HG02884 (cell line): ENCODE measurements around the gene ROCK1.
"Not testable (repeated sequence)": the region's sequence is repeated elsewhere in the genome, so short reads cannot be mapped to it uniquely, and the experiment has no call there.

Source experiments
- ATAC-seq: cut with Tn5 transposase; IDR thresholded peaks from one replicate; pipeline ENCODE4 v1.9.1; 2021; ENCODE audit warnings: mild to moderate bottlenecking, moderate library complexity; ENCODE audit not compliant: unreplicated experiment

Gene ROCK1

GRCh38 chr18:21056545-21056944 is 55.1 kb downstream of the ROCK1 start:
- no peak for ATAC-seq

- ATAC-seq = no peak
These were observed 57.3 kb downstream of the ROCK1 start for GRCh38 chr18:21054252-21054821.

GRCh38 chr18:21053127-21053526 is 58.5 kb downstream of the ROCK1 start:
- no peak for ATAC-seq

GRCh38 chr18:21052385-21052784 is 59.2 kb downstream of the ROCK1 start:
- no peak for ATAC-seq

GRCh38 chr18:21051620-21052019 is 60.0 kb downstream of the ROCK1 start:
- ATAC-seq = no peak

- no peak for ATAC-seq
These were observed 62.3 kb downstream of the ROCK1 start for GRCh38 chr18:21049306-21049705.

GRCh38 chr18:21047126-21047525 is 64.5 kb downstream of the ROCK1 start:
- ATAC-seq = no peak

GRCh38 chr18:21040466-21040865 is 71.1 kb downstream of the ROCK1 start:
- ATAC-seq = no peak

- ATAC-seq = no peak
These were observed 73.4 kb downstream of the ROCK1 start for GRCh38 chr18:21038201-21038600.

- ATAC-seq = no peak
These were observed 79.8 kb downstream of the ROCK1 start for GRCh38 chr18:21031845-21032244.

- not testable (repeated sequence) for ATAC-seq
These were observed 93.4 kb downstream of the ROCK1 start for GRCh38 chr18:21018257-21018656.

GRCh38 chr18:21012308-21012707 is 99.3 kb downstream of the ROCK1 start:
- no peak for ATAC-seq

- ATAC-seq = no peak
These were observed 106.9 kb downstream of the ROCK1 start for GRCh38 chr18:21004726-21005125.

- no peak for ATAC-seq
These were observed 110.9 kb downstream of the ROCK1 start for GRCh38 chr18:21000667-21001066.

GRCh38 chr18:20997371-20997770 is 114.2 kb downstream of the ROCK1 start:
- no peak for ATAC-seq

GRCh38 chr18:20996418-20996817 is 115.2 kb downstream of the ROCK1 start:
- no peak for ATAC-seq

- no peak for ATAC-seq
These were observed 122.9 kb downstream of the ROCK1 start for GRCh38 chr18:20988726-20989125.

GRCh38 chr18:20975077-20975476 is 136.5 kb downstream of the ROCK1 start:
- ATAC-seq = no peak

- ATAC-seq = no peak
These were observed 139.7 kb downstream of the ROCK1 start for GRCh38 chr18:20971886-20972267.

GRCh38 chr18:20966795-20967194 is 144.8 kb downstream of the ROCK1 start:
- ATAC-seq = no peak

- no peak for ATAC-seq
These were observed 148.6 kb downstream of the ROCK1 start for GRCh38 chr18:20963027-20963426.

- no peak for ATAC-seq
These were observed 150.9 kb downstream of the ROCK1 start for GRCh38 chr18:20960735-20961134.

- peak; percentile 76 for ATAC-seq
These were observed 160.8 kb downstream of the ROCK1 start for GRCh38 chr18:20950827-20951226.
